Measurements from ENCODE around the gene AGBL4.

AGBL4 gene

GRCh38 chr1:48498096-48498791 is 1525.5 kb downstream of the AGBL4 start:
- peak; percentile 84 for DNase-seq

- no peak for DNase-seq
These were observed 1527.8 kb downstream of the AGBL4 start for GRCh38 chr1:48495911-48496310.

GRCh38 chr1:48495166-48495565 is 1528.6 kb downstream of the AGBL4 start:
- no peak for DNase-seq

- no peak for DNase-seq
These were observed 1529.6 kb downstream of the AGBL4 start for GRCh38 chr1:48493970-48494769.

GRCh38 chr1:48493041-48493440 is 1530.7 kb downstream of the AGBL4 start:
- no peak for DNase-seq

GRCh38 chr1:48492392-48492791 is 1531.4 kb downstream of the AGBL4 start:
- no peak for DNase-seq

DNA sequence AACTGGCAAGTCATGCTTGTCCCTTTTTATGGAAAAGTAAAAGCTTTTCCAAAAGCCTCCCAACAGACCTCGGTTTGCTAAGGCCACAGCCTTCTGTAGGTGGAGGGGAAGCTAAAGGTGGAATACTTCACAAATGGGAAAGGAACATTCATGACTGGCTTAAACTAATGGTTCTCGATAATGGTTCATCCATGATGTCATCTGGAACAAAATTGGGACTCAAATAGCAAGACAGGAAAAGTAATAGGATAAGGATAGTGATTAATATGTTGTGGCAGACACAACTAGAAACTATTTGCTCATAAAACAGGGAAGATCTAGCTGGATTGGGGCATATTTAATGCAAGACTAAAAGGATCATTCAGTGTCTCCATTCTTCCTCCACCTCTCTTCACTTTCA is 1535.0 kb downstream of the AGBL4 start:
- no peak for DNase-seq
